Mesothelial cell of epicardium (in vitro differentiated cells): Measurements from ENCODE around the gene REP15. TPM values are rescaled to one million over a fixed set of nuclear protein-coding genes. Genes with fewer than 3 reads are reported as not detected.

Experiments
- DNase-seq, 2 experiments: peaks; one replicate each; pipeline ENCODE4 v3.0.0; 2021; ENCODE audit warnings: low spot score in 2 of 2; ENCODE audit not compliant: unreplicated experiment in 2 of 2
- H3K27ac Mint-ChIP-seq: 2 replicates; pipeline ENCODE4 v1.8.0; 2021; ENCODE audit warnings: mixed read lengths
- H3K27me3 Mint-ChIP-seq: 2 replicates; pipeline ENCODE4 v1.8.0; 2021; ENCODE audit warnings: low read depth, mixed read lengths
- H3K36me3 Mint-ChIP-seq: 2 replicates; pipeline ENCODE4 v1.8.0; 2021; ENCODE audit warnings: mixed read lengths
- H3K4me1 Mint-ChIP-seq: 2 replicates; pipeline ENCODE4 v1.8.0; 2021; ENCODE audit warnings: mixed read lengths
- H3K4me3 Mint-ChIP-seq: 2 replicates; pipeline ENCODE4 v1.8.0; 2021; ENCODE audit warnings: mild to moderate bottlenecking, moderate library complexity, mixed read lengths
- H3K9me3 Mint-ChIP-seq: 2 replicates; pipeline ENCODE4 v1.8.0; 2021; ENCODE audit warnings: mixed read lengths
- CTCF ChIP-seq: fragments of 200-600 bp; sonication (generic); IDR thresholded peaks from one replicate; pipeline ENCODE4 v1.5.0; 2021; ENCODE audit warnings: antibody characterized with exemption; ENCODE audit not compliant: unreplicated experiment
- total RNA-seq: library from RNA; stranded (reverse); gene quantifications from 3 replicates; pipeline ENCODE4 v1.2.1, GENCODE V29; 2021

Gene REP15
- total RNA-seq, 1 donor from 2014 or later: 2.4 TPM

GRCh38 chr12:27686147-27686546, 10.1 kb upstream of the REP15 start:
- DNase-seq: no peak
- no peaks in the 10 kb centered on the region for H3K4me1 Mint-ChIP-seq
- no peaks in the 10 kb centered on the region for H3K9me3 Mint-ChIP-seq
- no peak for TF ChIP-seq CTCF
- H3K36me3 Mint-ChIP-seq: peaks cover 44% of the 10 kb centered on the region
- H3K4me3 Mint-ChIP-seq: no peak overlapping the region
- H3K27ac Mint-ChIP-seq: no peak overlapping the region
- no peaks in the 10 kb centered on the region for H3K27me3 Mint-ChIP-seq

- H3K27me3 Mint-ChIP-seq: no peaks in the 10 kb centered on the region
- no peak for TF ChIP-seq CTCF
- H3K4me3 Mint-ChIP-seq: no peak overlapping the region
- DNase-seq: no peak
- H3K36me3 Mint-ChIP-seq: peaks cover 42% of the 10 kb centered on the region
- H3K4me1 Mint-ChIP-seq: no peaks in the 10 kb centered on the region
- H3K9me3 Mint-ChIP-seq: no peaks in the 10 kb centered on the region
- H3K27ac Mint-ChIP-seq: no peak overlapping the region
Measured at GRCh38 chr12:27688671-27689070, 7.6 kb upstream of the REP15 start.

GRCh38 chr12:27689558-27690180, 6.6 kb upstream of the REP15 start:
- Mint-ChIP-seq H3K9me3 (no peaks in the 10 kb centered on the region), H3K27ac (no peak overlapping the region), H3K4me3 (no peak overlapping the region), H3K4me1 (no peaks in the 10 kb centered on the region), H3K36me3 (peaks cover 47% of the 10 kb centered on the region), H3K27me3 (no peaks in the 10 kb centered on the region)
- DNase-seq: no peak
- no peak for TF ChIP-seq CTCF

GRCh38 chr12:27693403-27693802, 2.8 kb upstream of the REP15 start:
- Mint-ChIP-seq H3K36me3 (peaks cover 42% of the 10 kb centered on the region), H3K4me1 (no peaks in the 10 kb centered on the region), H3K4me3 (no peak overlapping the region), H3K9me3 (no peaks in the 10 kb centered on the region), H3K27ac (no peak overlapping the region), H3K27me3 (no peaks in the 10 kb centered on the region)
- DNase-seq: no peak
- no peak for TF ChIP-seq CTCF

- no peak for DNase-seq
- Mint-ChIP-seq H3K27ac (no peak overlapping the region), H3K4me3 (no peak overlapping the region), H3K9me3 (no peaks in the 10 kb centered on the region), H3K27me3 (no peaks in the 10 kb centered on the region), H3K36me3 (peaks cover 26% of the 10 kb centered on the region), H3K4me1 (no peaks in the 10 kb centered on the region)
- no peak for TF ChIP-seq CTCF
Measured at GRCh38 chr12:27695556-27696292, 523 bp upstream of the REP15 start.
